Kidney (tissue), 14 donors: ENCODE results near the gene WDR46. TPM values are rescaled to one million over a fixed set of nuclear protein-coding genes. Genes with fewer than 3 reads are reported as not detected.

ENCODE experiments used
- DNase-seq, 5 donors: peaks; one replicate each; pipeline ENCODE4 v3.0.0-alpha.2; 2013 to 2020
- FAIRE-seq: peaks from 2 replicates; lab custom pipeline; 2012; peaks lifted over from hg19 to GRCh38; lab: Jason Lieb, UNC
- H3K27ac ChIP-seq, 2 donors: one replicate each; pipeline ENCODE4 v1.7.0; 2013; ENCODE audit warnings: low read depth in 2 of 2, low read length in 2 of 2, inconsistent platforms in 1 of 2
- H3K27me3 ChIP-seq: one replicate; pipeline ENCODE4 v1.7.1; 2013; ENCODE audit warnings: low read length, inconsistent platforms; ENCODE audit not compliant: control insufficient read depth, insufficient read depth
- H3K36me3 ChIP-seq, 3 donors: one replicate each; pipeline versions ENCODE4 v1.7.0 to v1.7.1; 2013; ENCODE audit warnings: low read length in 3 of 3, control low read depth in 1 of 3, inconsistent platforms in 1 of 3; ENCODE audit not compliant: insufficient read depth in 3 of 3, control insufficient read depth in 2 of 3
- H3K4me1 ChIP-seq, 3 donors: one replicate each; pipeline versions ENCODE4 v1.7.0 to v1.7.1; 2013; ENCODE audit warnings: low read length in 3 of 3, inconsistent platforms in 1 of 3, low read depth in 1 of 3; ENCODE audit not compliant: control insufficient read depth in 2 of 3, insufficient read depth in 2 of 3
- H3K4me3 ChIP-seq, 3 donors: one replicate each; pipeline versions ENCODE4 v1.7.0 to v1.8.1; 2013; ENCODE audit warnings: low read length in 3 of 3, control low read depth in 1 of 3, inconsistent platforms in 1 of 3
- H3K9ac ChIP-seq, 3 donors: one replicate each; pipeline versions ENCODE4 v1.7.0 to v1.7.1; 2013; ENCODE audit warnings: low read length in 3 of 3, control low read depth in 1 of 3, inconsistent platforms in 1 of 3
- H3K9me3 ChIP-seq, 3 donors: one replicate each; pipeline versions ENCODE4 v1.7.0 to v1.7.1; 2013; ENCODE audit warnings: low read length in 3 of 3, control low read depth in 1 of 3, inconsistent platforms in 1 of 3; ENCODE audit not compliant: control insufficient read depth in 2 of 3, insufficient read depth in 1 of 3
- CTCF ChIP-seq: IDR thresholded peaks from 3 replicates; pipeline ENCODE4 v1.5.1; 2012; ENCODE audit warnings: mild to moderate bottlenecking, moderate library complexity, borderline replicate concordance; ENCODE audit not compliant: insufficient read depth; ENCODE audit errors: extremely low read depth
- intact Hi-C: fragments of 100-400 bp; cut with DNase I; formaldehyde crosslinking; loops from one replicate; pipeline ENCODE4 v1.11.1; 2022
- polyA plus RNA-seq: library from polyadenylated mRNA; stranded (reverse); fragments of 350-450 nt; fragmentation: Illumina TruSeq; extraction: RNeasy Lipid Tissue Mini Kit (QIAGEN cat#74804); gene quantifications from one replicate; pipeline ENCODE4 v1.2.3, GENCODE V29; 2014; ENCODE audit warnings: low read depth, low replicate concordance; ENCODE audit not compliant: insufficient read depth
- total RNA-seq: library from RNA; stranded (reverse); fragmentation: NEBNext Ultra II Directional; extraction: Animal tissue kit (Norgen Biotek cat#: 25700); gene quantifications from one replicate; pipeline ENCODE4 v1.2.1, GENCODE V29; 2021
- donor health status: control.
- donor health status: control.
- donor health status: control.
- donor health status: control.
- donor health status: control.
- donor health status: DM: yes; HTN: yes; CAD: no.
- donor health status: Normal renal cell carcinoma (clear cell type).

Gene WDR46
- total and polyA plus RNA-seq, 2 donors from 2014 or later = 40.3 to 46.5 TPM

GRCh38 chr6:33314943-33315792, 26.1 kb upstream of the WDR46 start:
- TF ChIP-seq CTCF = no peak
- H3K9ac ChIP-seq = peak overlapping the region in 1 of 3 donors; percentile 94
- peak in 2 of 5 donors; percentile 82 to 90 for DNase-seq
- H3K4me1 ChIP-seq = peaks cover 0 to 35% (median 12%) of the 10 kb centered on the region in 3 donors
- H3K4me3 ChIP-seq = peak overlapping the region; percentile 70 to 96 (median 90)
- H3K9me3 ChIP-seq = no peaks in the 10 kb centered on the region
- FAIRE-seq = no peak
- no peaks in the 10 kb centered on the region for H3K27me3 ChIP-seq
- intact Hi-C loops = no loop called here
- peak overlapping the region; percentile 93 to 98 for H3K27ac ChIP-seq
- peaks cover 5 to 14% (median 11%) of the 10 kb centered on the region in 3 donors for H3K36me3 ChIP-seq

- TF ChIP-seq CTCF = no peak
- Histone ChIP-seq H3K9me3 (no peaks in the 10 kb centered on the region), H3K27ac (peak overlapping the region; percentile 93 to 98), H3K9ac (peak overlapping the region; percentile 39 to 94 (median 55)), H3K4me3 (peak overlapping the region; percentile 70 to 96 (median 90)), H3K36me3 (peaks cover 0 to 8% (median 4%) of the 10 kb centered on the region in 3 donors), H3K27me3 (no peaks in the 10 kb centered on the region), H3K4me1 (peaks cover 0 to 35% (median 12%) of the 10 kb centered on the region in 3 donors)
- DNase-seq (peak; percentile 66 to 92 (median 83)), FAIRE-seq (no peak)
- intact Hi-C loops = no loop called here
Observed at GRCh38 chr6:33314515-33314942, 25.5 kb upstream of the WDR46 start.

GRCh38 chr6:33313709-33314514, 24.9 kb upstream of the WDR46 start, which contains the start of gene TAPBP:
Gene TAPBP (minus strand): TSS chr6:33314078. CDS start chr6:33314041, 37 bp downstream.
- H3K9ac ChIP-seq = peak within 1 kb of the TSS; percentile 69 to 94 (median 93)
- no peak for FAIRE-seq
- H3K36me3 ChIP-seq = peaks cover 0 to 1% (median 0%) of the 10 kb centered on the region in 3 donors
- DNase-seq = peak; percentile 57 to 87 (median 79)
- H3K4me3 ChIP-seq = peak within 1 kb of the TSS; percentile 70 to 96 (median 90)
- H3K27me3 ChIP-seq = no peaks in the 10 kb centered on the region
- H3K4me1 ChIP-seq = peaks cover 0 to 33% (median 9%) of the 10 kb centered on the region in 3 donors
- peak within 1 kb of the TSS; percentile 93 to 98 for H3K27ac ChIP-seq
- H3K9me3 ChIP-seq = no peaks in the 10 kb centered on the region
- no peak for TF ChIP-seq CTCF
- intact Hi-C loops = no loop called here
